ENCODE measurements around the gene DIS3L2.
"Not testable (repeated sequence)": the region's sequence is repeated elsewhere in the genome, so short reads cannot be mapped to it uniquely, and the experiment has no call there.

DIS3L2 gene

GRCh38 chr2:232336981-232337720 lies 375.6 kb downstream of the DIS3L2 start:
- no peak for DNase-seq

DNA sequence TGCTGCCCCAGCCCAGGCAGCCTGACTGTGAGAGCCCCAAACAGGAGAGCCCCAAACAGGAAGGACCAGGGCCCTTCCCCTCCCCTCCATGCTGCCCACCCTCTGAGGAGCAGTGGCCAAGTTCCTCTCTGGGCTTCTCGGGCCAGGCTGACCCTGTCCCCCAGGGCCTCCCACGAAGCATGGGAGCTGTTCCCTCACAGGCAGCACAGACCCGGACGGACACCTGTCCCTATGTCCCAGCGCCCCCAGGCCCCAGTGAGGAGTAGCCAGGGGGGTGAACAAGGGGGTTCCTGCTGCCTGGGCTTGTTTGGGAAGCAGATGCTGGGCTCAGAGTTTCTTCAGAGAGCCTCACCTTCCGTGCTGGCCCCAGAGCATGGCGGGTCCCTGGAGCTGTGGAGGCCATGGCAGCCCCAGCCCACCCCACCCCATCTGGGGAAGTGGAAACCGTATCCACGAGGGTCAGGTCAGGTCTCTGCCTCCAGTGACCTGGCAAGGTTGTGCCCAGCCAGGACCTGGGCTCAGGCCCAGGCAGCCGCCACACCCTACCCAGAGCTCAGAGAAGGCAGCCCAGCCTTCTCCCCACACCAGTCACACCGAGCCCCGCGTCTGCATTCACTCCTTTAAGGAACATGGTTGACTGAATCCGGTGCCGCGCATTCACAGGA lies 376.7 kb downstream of the DIS3L2 start:
- not testable (repeated sequence) for DNase-seq

DNA sequence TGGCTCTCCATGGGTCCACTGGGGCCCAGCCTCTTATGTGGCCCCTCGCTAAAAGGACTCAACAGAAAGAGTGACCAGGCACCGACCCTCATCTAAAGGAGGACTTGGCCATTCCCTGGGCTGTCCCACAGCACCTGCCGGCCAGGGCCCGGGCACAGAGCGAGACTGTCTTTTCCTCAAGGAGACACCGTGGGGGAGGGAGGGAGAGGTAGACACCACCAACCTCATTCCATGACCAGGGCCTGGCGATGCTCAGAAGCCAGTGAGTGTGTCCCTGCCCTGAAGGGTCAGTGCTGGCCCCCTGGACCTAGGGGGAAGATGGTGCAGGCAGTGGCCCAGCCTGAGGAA lies 377.2 kb downstream of the DIS3L2 start:
- DNase-seq = no peak

- no peak for DNase-seq
These were observed 377.9 kb downstream of the DIS3L2 start for GRCh38 chr2:232339121-232340081.

- DNase-seq = no peak
These were observed 378.8 kb downstream of the DIS3L2 start for GRCh38 chr2:232340171-232340935.

GRCh38 chr2:232341061-232341738 lies 379.7 kb downstream of the DIS3L2 start:
- DNase-seq = no peak

DNA sequence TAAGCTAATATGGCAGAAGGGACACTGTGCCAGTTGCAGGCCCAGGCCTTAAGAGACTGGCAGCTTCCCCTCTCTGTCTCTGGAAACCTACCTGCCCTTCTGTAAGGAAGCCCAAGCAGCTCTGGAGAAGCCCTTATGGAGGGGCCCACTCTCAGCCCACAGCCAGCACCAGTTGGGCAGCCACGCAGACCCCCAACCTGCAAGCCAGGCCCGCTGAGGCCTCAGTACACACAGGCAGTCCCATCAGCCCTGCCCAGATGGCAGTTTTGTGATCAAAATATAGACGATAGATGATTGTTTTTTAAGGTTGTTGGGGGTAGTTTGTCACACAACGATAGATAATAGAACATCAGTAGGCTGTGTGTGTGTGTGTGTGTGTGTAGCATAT lies 380.2 kb downstream of the DIS3L2 start:
- DNase-seq = no peak

GRCh38 chr2:232342635-232343565 lies 381.4 kb downstream of the DIS3L2 start:
- DNase-seq = no peak

DNA sequence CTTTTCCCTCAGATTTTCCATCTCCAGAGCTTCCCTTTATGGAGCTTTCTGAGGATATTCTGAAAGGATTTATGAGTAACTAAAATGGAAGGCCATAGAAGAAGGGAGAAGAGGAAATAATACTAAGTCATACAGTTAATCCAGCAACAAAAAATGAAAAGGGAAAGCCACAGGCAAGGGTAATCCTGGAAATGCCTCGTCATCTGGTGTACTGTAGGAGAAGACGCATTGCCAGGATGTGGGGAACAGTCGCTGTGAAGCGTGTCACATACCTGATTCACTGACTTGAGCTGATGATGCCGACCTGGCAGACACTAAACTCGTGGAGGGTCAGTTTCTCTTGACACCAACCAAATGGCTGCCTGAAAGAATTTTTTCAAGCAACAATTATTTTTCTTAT lies 382.3 kb downstream of the DIS3L2 start:
- no peak for DNase-seq

GRCh38 chr2:232345251-232345650 lies 383.7 kb downstream of the DIS3L2 start:
- no peak for DNase-seq

DNA sequence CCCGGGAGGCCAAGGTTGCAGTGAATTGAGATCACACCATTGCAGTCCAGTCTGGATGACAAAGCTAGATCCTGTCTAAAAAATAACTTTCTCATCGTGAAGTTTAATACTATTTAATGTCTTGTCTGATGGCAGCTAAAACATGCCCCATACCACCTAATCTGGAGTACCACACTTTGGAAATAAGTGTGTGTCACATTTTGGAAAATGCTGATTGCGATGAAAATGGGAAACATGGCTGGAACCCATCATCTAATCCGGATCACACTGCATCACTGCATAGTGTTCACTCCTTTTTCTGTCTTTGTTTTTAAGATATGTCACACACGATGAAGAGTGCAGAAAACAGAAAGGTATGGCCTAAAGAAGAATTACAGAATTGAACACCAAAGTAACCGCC lies 385.9 kb downstream of the DIS3L2 start:
- no peak for DNase-seq

DNA sequence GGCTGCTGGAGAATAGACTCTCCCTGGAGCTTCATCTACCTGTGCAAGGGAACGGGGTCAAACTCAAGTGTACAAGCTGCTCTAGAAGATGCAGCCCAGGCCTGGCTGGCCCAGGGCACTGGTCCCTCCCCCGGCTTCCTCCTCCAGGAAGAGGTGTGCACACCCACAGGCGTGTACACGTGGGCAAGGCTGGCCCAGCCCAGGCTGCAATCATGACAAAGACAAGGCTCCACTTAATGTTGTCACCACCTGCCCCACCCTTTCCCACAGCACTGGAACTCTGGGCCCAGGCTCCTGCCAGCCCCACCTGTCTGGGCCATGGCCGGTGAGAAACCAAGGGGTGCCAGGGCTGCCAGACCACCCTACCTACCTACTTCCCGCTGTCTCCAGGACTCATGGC lies 387.4 kb downstream of the DIS3L2 start:
- no peak for DNase-seq

DNA sequence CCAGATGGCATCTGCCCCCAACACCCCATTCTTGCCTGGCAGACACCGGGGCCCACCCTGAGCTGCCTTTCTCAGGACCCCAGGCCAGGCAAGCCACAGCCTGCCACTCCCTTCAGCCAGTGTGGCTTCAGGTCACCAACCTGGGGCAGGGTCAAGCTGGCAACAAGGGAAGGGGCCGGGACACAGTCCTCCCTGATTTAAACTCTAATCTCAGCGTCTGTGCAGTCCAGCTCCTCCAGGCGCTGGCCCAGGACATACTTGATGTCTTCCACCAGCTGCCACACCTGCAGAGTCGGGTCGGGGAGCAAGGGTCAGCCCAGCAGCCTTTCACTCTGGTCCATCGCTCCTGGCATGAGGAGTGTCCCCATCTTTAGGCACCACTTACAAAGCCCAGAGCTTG lies 388.0 kb downstream of the DIS3L2 start:
- DNase-seq = no peak

DNA sequence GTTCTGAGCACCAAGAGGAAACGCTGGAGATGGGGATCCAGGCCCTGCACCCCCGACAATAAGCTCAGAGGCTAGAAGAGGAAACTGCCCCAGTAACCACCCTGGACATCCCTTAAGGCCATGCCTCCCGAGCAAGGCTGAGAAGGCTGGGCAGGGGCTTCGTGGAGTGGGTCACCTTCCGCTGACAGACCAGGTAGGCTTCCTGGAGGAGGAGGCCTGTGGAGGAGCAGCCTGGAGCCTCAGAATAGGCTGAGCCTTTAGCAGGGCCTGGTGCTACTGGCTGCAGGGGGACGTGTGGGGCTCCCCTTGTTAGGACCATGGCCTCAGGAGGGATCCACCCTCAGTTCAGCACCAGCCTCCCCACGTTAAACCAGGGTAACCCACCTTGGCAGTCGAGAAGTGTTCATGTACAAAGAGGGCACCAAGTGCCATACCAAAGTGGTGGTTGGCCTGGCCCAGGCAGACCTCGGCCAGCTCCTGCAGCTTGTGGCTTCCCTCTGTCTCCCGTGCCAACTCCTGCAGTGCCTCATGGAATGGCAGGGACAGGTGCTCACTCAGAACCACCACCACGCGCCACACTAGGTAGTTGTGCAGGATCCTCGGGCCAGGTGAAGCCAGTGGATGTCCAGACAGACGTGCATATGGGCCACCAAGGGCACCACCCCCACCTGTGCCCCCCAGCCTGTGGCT lies 388.6 kb downstream of the DIS3L2 start:
- DNase-seq = no peak

DNA sequence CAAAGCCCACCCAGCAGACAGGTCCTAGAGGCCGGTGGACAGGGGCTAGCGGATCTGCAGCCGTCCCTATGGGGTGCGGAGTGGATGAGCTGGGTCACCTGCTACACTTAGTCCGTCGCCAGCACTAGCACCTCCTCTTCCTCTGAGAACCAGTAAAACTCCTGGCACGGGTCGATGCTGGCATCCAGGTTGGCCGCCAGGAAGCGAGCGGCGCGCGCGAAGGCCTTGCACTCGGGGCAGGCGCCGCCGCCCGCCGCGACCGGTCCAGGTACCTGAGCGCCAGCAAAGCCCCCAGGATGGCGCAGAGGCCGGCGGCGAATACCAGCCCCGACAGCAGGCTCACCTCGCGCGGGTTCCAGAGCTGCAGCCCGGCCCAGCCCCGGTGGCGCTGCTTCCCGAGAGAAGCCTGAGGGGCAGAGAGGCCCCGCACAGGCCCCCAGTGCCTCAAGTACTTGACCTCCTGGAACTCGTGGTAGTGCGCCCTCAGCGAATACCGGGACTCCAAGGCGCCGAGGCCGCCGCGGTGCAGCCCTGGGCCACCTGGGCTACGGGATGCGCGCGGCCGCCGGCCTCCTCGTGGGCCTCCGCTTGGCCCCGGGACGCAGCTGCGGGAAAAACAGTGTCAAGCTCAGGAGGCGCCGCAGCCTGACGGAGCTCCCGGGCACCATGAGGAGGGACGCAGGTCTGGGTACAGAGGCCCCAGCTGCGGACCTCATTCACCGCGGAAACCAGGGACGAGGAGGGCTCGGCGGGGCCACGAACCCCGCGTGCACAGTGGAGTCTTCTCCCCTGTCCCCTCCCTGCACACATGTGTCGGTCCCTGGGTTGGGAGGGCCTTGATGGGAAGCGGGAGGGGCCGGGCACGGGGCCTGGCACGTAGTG lies 389.5 kb downstream of the DIS3L2 start:
- no peak for DNase-seq

DNA sequence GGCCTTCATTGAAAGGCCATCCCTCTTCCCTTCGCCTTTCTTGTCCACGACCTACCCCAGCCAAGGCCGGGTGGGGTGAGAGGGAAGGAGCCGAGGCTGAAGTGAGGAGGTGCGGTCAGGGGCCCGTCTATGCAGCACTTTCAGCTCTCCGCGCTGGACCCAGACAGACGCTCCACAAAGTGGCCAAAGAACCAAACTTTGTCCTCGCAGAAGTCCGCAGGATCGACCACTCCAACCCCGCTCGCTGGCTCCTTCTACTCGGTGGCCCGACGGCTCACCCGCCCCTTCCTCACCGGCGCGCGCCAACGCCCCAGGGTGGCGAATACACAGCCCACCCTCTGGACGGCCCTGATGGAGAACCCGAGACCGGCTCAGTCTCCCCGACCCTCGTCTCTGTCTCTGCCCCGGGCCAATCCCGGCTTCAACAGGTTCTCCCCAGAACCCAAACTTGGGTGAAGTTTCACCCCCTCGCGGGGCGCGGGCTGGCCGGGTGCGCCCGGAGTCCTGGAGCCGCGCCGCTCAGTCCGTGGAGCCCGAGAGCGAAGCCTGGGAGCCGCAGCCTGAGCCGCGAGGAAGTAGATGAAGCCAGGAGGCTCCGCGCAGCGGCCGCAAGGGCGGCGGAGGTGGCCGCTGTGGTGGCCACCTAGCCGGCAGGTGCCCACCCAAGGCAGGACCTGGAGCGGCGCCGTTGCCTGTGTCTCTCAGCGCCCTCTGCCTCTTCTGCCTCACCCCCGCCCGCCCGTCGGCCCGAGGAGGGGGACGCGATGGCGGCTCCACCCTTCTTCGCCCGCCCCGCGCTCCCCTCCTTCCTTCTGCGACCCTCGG lies 390.4 kb downstream of the DIS3L2 start:
- DNase-seq = no peak

DNA sequence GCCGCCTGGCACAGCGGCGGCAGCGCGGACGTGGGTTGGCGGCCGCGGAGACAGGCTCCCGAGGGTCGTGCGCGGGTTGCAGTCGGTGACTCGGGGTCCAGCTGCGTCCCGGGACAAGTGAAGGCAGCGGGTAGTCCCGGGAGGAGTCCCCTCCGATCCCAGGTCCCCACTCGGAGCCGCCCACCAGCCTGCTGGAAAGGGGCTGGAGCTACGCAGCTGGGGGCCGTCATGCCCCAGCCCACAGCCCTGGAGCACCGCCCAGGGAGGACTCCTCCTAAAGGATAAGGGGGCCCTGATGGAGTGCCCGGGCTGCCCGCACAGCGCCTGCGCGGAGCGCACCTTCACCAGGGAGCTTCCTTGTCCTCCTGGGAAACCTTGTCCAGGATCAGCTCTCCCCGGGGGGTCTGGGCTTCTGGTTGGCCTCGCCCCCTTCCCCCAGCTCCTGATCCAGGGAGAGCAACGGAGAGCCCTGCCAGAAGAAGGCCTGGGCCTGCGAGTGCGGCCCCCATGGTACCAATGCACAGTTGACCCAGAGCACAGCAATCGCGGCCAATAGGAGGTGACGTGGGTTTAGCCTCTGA lies 391.1 kb downstream of the DIS3L2 start:
- DNase-seq = no peak

- DNase-seq = no peak
These were observed 391.6 kb downstream of the DIS3L2 start for GRCh38 chr2:232353096-232353495.
